Activated CD4-positive, alpha-beta T cell treated with anti-CD3 and anti-CD28 coated beads, Interleukin-2, amount 50 U/mL, for 4 hours (primary cell): ENCODE measurements around the gene ZNF17.
"Not testable (repeated sequence)": the region's sequence is repeated elsewhere in the genome, so short reads cannot be mapped to it uniquely, and the experiment has no call there.

ENCODE experiments used
- DNase-seq, 2 experiments: peaks; one replicate each; pipeline ENCODE4 v3.0.0-alpha.2; 2020

ZNF17 gene

GRCh38 chr19:57410877-57411671, at the start of gene ZNF17:
Gene ZNF17, plus strand, starts transcription at chr19:57411161. Its CDS starts 2,455 bp downstream, at chr19:57413616.
- peak; percentile 91 to 92 for DNase-seq

GRCh38 chr19:57362419-57362818, 48.5 kb upstream of the ZNF17 start:
- no peak for DNase-seq

- DNase-seq, result peak; percentile 97 to 98
Measured at GRCh38 chr19:57362997-57363687, 47.8 kb upstream of the ZNF17 start, which contains the start of the genes TRAPPC2B and ZNF547. Gene TRAPPC2B, plus strand, starts transcription at chr19:57363551. Its CDS starts 1,283 bp downstream, at chr19:57364834. Gene ZNF547, plus strand, starts transcription at chr19:57363551. Its CDS starts 5,005 bp downstream, at chr19:57368556.

GRCh38 chr19:57363688-57364181, 47.2 kb upstream of the ZNF17 start:
- DNase-seq, result no peak

GRCh38 chr19:57366776-57367175, 44.2 kb upstream of the ZNF17 start:
- no peak for DNase-seq

GRCh38 chr19:57374179-57374578, 36.8 kb upstream of the ZNF17 start:
- no peak for DNase-seq

GRCh38 chr19:57374647-57375046, 36.3 kb upstream of the ZNF17 start:
- DNase-seq, result not testable (repeated sequence)

GRCh38 chr19:57376151-57376550, 34.8 kb upstream of the ZNF17 start:
- DNase-seq, result no peak

- no peak for DNase-seq
Measured at GRCh38 chr19:57377498-57378146, 33.3 kb upstream of the ZNF17 start.

- DNase-seq, result no peak
Measured at GRCh38 chr19:57380923-57381322, 30.0 kb upstream of the ZNF17 start.

GRCh38 chr19:57382806-57383488, 28.0 kb upstream of the ZNF17 start:
- no peak for DNase-seq

- no peak for DNase-seq
Measured at GRCh38 chr19:57389194-57389729, 21.7 kb upstream of the ZNF17 start.

- DNase-seq, result peak; percentile 97
Measured at GRCh38 chr19:57389730-57390598, 21.0 kb upstream of the ZNF17 start, which contains the start of gene ZNF548. Gene ZNF548, plus strand, starts transcription at chr19:57389854. Its CDS starts 246 bp downstream, at chr19:57390100.

- no peak for DNase-seq
Measured at GRCh38 chr19:57395710-57396109, 15.3 kb upstream of the ZNF17 start.

GRCh38 chr19:57398868-57399267, 12.1 kb upstream of the ZNF17 start:
- DNase-seq, result no peak

GRCh38 chr19:57403737-57404563, 7.0 kb upstream of the ZNF17 start:
- DNase-seq, result no peak

- peak; percentile 67 to 70 for DNase-seq
Measured at GRCh38 chr19:57406516-57407123, 4.3 kb upstream of the ZNF17 start.

- DNase-seq, result no peak
Measured at GRCh38 chr19:57419439-57419838, 8.5 kb downstream of the ZNF17 start.

GRCh38 chr19:57421037-57421436, 10.1 kb downstream of the ZNF17 start:
- DNase-seq, result no peak
